Lung microvascular endothelial cell (primary cell): Measurements from ENCODE around the gene PRKCZ. TPM values are rescaled to one million over a fixed set of nuclear protein-coding genes. Genes with fewer than 3 reads are reported as not detected.

Experiments used
- DNase-seq, 2 donors: peaks; one replicate each; pipeline versions ENCODE4 v3.0.0 to v3.0.0-alpha.2; 2010; ENCODE audit warnings: low read depth in 2 of 2
- total RNA-seq: library from RNA; depleted of rRNA; stranded (reverse); fragments of >200 nt; gene quantifications from 2 replicates; pipeline ENCODE4 v1.2.1, GENCODE V29; 2014

PRKCZ gene
- total RNA-seq, 1 donor from 2014 or later = 29.8 TPM

- no peak for DNase-seq
Observed at GRCh38 chr1:2175681-2176454, 125.7 kb downstream of the PRKCZ start.

DNA sequence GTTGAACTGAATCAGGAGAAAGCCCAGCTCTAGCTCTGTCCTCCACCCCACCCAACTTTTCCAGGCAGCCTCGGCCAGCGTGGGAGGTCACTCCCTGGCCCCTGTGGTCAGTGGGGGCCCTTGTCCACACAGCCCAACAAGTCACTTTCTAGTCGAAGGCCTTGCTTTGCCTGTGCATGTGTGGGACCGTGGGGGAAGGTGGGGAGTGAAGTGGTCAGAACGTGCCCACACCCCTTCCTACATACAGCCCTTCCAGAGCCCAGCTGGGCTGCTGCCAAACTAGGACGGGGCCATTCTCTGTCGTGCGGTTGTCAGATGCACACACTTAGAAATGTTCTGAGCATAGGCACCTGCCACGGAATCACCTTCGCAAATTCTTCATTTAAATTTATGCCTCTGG lies 126.4 kb downstream of the PRKCZ start:
- DNase-seq = no peak

GRCh38 chr1:2177541-2177940 lies 127.3 kb downstream of the PRKCZ start:
- no peak for DNase-seq

DNA sequence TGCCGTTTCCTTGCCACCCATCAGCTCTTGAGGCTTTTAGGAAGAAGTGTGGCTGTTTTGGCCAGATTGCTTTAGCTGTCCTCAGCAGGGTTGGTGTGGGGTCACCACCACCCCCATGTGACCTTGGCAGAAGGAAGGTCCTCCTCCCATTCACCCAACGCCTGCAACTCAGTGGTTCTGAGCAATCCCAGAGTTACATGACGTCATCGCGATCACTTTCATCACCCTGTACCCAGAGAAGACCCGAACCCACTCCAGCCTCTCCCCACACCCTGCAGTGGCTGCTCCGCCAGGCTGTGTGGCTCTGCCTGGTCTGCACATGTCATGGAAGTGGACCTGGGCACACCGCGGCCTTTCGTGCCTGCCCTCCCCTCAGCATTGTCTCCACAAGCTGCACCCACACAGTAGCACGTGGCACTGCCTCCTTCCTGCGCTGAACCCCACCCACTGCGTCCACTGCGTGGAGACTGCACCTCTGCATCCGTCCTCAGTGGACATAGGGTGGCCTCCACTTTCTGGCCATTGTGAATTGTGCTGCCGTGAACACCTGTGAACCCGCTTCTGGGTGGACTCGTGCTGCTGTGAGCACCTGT lies 127.8 kb downstream of the PRKCZ start:
- DNase-seq = no peak

DNA sequence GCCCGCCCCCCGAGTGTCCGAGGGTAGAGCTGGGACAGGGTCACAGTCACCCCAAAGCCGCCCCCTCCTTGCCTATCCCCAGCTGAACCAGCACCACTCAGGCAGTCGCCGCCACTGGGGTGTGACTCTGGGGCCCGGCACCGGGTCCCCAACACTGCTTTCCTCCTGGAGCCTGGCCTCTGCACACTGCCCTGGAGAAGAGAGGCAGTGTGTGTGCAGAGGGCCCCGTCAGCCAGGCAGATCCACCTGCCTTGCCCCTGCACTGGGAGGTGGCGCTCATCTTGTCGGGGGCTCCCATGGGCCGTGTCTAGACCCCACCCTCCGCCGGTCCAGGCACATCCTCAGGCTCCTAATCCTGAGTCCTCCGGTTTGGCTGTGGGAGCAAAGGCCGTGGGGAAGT lies 128.7 kb downstream of the PRKCZ start:
- no peak for DNase-seq

DNA sequence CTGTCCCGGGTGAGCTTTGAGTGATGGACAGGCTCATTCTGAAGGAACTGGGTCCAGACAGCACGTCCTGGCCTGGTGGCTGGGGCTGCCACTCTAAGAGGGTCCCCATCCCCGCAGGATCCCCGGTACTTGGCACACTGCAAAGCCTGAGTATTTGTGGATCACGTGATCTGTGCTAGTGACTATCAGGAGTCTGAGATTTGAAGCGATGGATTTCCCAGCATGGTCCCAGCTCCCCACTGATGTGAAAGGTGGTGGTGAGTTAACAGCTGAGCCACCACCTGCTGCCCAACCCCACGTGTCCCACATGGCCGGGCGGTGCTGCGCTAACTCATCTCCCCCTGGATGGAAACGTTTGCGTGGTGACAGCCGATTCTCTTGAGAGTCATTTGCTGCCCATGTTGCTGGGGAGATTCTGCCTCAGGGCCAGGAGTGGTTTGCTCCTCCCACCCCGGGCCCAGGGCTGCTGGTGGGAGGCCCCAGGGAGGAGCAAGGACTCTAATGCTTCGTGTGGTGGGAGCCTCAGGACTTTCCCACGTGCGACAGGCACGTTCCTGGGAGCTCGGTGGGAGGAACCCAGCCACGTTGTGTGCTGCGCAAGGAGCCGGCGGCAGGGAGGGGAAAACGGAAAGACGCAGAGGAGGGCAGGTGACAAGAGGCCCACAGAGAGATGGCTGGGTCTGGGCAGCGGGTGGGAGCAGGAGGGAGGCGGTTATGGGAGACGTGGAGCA lies 129.2 kb downstream of the PRKCZ start:
- no peak for DNase-seq

- no peak for DNase-seq
Observed at GRCh38 chr1:2180297-2181245, 130.4 kb downstream of the PRKCZ start.

DNA sequence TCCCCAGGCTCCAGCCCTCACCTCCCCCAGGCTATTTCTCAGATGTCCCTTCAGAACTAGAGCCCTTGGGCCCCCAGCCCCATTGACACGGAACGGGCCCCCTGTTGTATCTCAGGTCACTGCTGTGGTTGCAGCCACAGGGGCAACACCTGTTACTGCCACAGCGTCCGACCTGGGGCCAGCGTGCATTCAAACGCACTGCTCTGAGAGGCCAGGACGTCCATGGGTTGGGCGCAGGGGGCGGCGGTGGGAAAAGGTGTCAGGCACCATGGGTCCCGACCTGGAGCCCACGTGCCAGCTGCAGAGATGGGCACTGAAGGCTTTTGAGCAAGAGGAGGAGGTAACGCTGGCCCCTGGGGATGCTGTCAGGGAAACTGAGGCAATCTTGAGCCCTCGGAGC lies 131.1 kb downstream of the PRKCZ start:
- DNase-seq = no peak

DNA sequence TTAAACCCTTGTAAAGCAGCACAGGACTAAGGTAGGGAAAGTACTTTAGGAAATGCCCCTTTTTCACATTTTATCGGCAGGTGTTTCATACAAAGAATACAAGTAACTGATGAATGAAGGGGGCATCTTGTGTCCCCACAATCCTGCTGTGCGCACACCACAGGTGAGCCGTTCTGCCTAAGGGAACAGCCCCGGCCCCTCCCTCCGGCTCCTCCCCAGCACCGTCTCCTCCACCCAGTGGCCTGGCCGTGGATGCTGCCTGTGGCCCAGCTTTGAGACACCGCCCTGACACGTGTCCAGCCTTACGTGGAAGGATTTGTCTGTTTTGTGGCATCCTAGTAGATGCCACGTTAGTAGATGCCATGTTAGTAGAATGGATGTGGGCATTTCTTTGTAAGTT lies 131.5 kb downstream of the PRKCZ start:
- DNase-seq = no peak

GRCh38 chr1:2182376-2182775 lies 132.2 kb downstream of the PRKCZ start:
- no peak for DNase-seq

GRCh38 chr1:2183937-2184334 lies 133.7 kb downstream of the PRKCZ start:
- no peak for DNase-seq

DNA sequence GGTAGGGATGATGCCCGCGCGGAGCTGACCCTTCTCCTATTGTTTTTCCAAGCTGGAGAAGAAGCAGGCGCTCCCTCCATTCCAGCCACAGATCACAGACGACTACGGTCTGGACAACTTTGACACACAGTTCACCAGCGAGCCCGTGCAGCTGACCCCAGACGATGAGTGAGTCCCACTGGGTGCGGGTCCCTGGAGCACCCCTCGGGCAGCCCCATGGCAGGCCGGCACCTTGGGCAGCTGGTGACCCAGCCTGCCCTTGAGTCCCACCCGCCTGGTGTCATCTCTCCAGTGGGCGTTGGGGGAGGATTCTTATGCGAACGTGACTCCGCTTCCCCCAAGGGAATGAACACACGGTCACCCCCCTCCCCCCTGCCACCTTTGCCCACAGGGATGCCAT lies 134.3 kb downstream of the PRKCZ start:
- DNase-seq = no peak

- no peak for DNase-seq
Observed at GRCh38 chr1:2184934-2185333, 134.7 kb downstream of the PRKCZ start.

DNA sequence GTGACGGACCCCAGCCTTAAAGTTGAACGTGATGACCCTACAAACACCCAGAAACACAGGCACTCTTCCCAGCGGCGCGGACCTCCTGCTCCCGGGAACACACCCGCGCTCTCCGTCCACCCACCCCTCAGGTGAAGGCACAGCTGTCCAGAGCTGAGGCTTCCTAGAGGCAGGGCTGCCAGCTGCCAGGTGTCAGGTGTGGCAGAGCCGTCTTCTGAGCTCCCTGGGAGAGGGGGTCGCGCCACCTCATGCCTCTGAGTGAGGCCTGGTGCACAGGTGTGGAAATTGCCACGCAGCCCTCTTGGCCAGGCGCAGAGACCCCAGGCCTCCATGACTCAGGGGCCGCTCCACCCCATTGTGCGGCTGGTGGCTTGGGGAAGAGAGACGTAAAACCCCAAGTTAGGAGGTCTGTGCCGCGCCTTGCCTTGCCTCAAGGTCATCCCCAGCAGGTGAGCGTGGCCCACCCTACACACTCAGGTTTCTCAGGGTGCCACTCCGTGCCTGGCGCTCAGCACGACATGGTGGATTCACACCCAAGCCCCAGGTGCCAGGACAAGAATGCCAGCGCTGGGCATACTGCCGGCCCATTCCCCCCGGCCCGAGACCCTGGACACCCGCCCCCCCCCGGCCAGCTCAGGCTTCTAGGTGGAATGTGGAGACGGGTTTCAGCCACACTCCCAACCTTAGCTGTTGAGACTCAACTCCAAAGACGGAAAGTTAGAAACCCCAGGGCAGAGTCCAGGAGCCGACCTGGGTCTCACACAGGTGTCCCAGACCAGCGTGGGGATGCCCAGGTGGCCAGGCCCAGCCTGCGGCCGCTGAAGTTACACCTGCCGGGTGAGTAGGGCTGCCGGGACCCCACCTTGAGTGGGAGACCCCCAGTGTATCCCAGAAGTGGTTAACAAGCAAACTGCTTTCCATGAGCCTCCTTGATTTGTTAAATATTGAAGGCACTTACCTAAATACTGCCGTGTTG lies 136.0 kb downstream of the PRKCZ start:
- DNase-seq = no peak

- no peak for DNase-seq
Observed at GRCh38 chr1:2186901-2187300, 136.7 kb downstream of the PRKCZ start.

DNA sequence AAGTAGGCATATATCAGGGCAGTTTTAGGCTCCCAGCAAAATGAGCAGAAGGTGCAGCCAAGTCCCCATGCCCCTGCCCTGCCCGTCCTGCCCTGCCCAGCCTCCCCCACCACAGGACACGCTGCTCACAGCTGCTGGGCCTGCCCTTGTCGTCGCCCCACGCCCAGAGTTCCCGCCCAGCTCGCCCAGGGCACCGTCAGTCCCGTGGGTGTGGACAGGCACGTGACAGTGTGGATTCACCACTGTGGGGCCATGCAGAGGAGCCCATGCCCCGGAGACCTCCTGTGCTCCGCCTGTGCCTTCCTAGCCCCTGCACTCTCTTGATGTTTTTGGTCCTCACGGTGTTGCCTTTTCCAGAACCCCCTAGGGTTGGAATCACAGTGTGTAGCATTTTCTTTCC lies 137.4 kb downstream of the PRKCZ start:
- no peak for DNase-seq

DNA sequence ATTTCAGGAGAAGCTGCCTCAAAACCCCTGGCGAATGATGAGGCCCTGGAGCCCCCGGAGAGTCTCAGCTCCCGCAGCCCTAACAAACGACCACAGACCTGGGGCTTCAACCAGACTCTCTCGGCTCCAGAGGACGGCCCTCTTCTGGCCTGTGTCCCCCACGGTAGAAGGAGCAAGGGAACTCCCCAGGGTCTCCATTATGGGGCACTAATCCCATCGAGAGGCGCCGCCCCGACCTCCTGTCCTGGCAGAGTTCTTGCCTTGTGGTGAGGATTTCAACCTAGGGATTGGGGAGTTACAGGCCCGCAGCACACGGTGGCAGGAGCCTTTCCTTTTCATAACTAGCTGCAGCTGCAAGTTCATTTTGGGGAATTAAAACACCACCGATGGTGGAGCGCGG lies 138.1 kb downstream of the PRKCZ start:
- DNase-seq = no peak

GRCh38 chr1:2189459-2190425 lies 139.5 kb downstream of the PRKCZ start:
- DNase-seq = peak; percentile 96 to 97

- peak; percentile 15 to 20 for DNase-seq
Observed at GRCh38 chr1:2190491-2190976, 140.3 kb downstream of the PRKCZ start.
